ENCODE results near the gene CARD11.

Gene CARD11

GRCh38 chr7:2860627-2861133, 183.0 kb downstream of the CARD11 start:
- TF ChIP-seq CTCF (IDR thresholded peaks at IDR 0.05; ENCODE audit: low read depth, low read length): no peak
- no peak for DNase-seq (ENCODE audit: extremely low read depth, low read depth)

GRCh38 chr7:2859952-2860351, 183.7 kb downstream of the CARD11 start:
- no peak for TF ChIP-seq CTCF (IDR thresholded peaks at IDR 0.05; ENCODE audit: low read depth, low read length)
- DNase-seq (ENCODE audit: extremely low read depth, low read depth): no peak

GRCh38 chr7:2858621-2859020, 185.0 kb downstream of the CARD11 start:
- no peak for DNase-seq (ENCODE audit: extremely low read depth, low read depth)
- TF ChIP-seq CTCF (IDR thresholded peaks at IDR 0.05; ENCODE audit: low read depth, low read length): no peak

- TF ChIP-seq CTCF (IDR thresholded peaks at IDR 0.05; ENCODE audit: low read depth, low read length): no peak
These were observed 187.1 kb downstream of the CARD11 start for GRCh38 chr7:2856388-2857169.

More at GRCh38 chr7:2856388-2857169, 187.1 kb downstream of the CARD11 start:
- no peak for DNase-seq (ENCODE audit: extremely low read depth, low read depth)

Data from AG09319 (cell line).